H1 (cell line): ENCODE measurements around the gene CD63. TPM values are rescaled to one million over a fixed set of nuclear protein-coding genes. Genes with fewer than 3 reads are reported as not detected.

Source experiments
- CTCF ChIA-PET: fragments of 300-600 bp; sonication (Branson Sonifier 250); formaldehyde crosslinking; loops from one replicate; lab custom pipeline; 2021; ENCODE audit not compliant: partially characterized antibody; lab: Charles Lee
- POLR2A ChIA-PET: fragments of 300-600 bp; sonication (Branson Sonifier 250); formaldehyde crosslinking; loops from one replicate; lab custom pipeline; 2021; ENCODE audit warnings: inconsistent platforms; ENCODE audit not compliant: partially characterized antibody; lab: Charles Lee
- DNase-seq, 2 experiments: peaks; one replicate each; pipeline versions ENCODE4 v3.0.0 to v3.0.0-alpha.2; 2010 to 2022; ENCODE audit warnings: low spot score in 2 of 2, low read depth in 1 of 2, mixed read lengths in 1 of 2
- FAIRE-seq: peaks from 2 replicates; lab custom pipeline; 2011; peaks lifted over from hg19 to GRCh38; lab: Jason Lieb, UNC
- H2AFZ ChIP-seq: 2 replicates; pipeline ENCODE4 v1.8.1; 2012; ENCODE audit warnings: low read length, inconsistent platforms
- H2AK5ac ChIP-seq: 2 replicates; pipeline ENCODE4 v1.6.1; 2013; ENCODE audit warnings: low read depth, low read length
- H2BK120ac ChIP-seq: replicated peaks from 2 replicates; pipeline ENCODE3; 2013; ENCODE audit warnings: low read depth, low read length, inconsistent platforms
- H2BK12ac ChIP-seq: 2 replicates; pipeline ENCODE4 v1.6.1; 2013; ENCODE audit warnings: low read depth, low read length
- H2BK15ac ChIP-seq: 2 replicates; pipeline ENCODE4 v1.6.1; 2013; ENCODE audit warnings: low read length
- H2BK20ac ChIP-seq: 2 replicates; pipeline ENCODE4 v1.6.1; 2013; ENCODE audit warnings: low read length
- H2BK5ac ChIP-seq: 2 replicates; pipeline ENCODE4 v1.6.1; 2013; ENCODE audit warnings: low read depth, low read length
- H3K14ac ChIP-seq: 2 replicates; pipeline ENCODE4 v1.6.1; 2013; ENCODE audit warnings: inconsistent platforms; ENCODE audit not compliant: insufficient read length
- H3K18ac ChIP-seq: 2 replicates; pipeline ENCODE4 v1.6.1; 2013; ENCODE audit warnings: low read length; ENCODE audit errors: extremely low read depth
- H3K23ac ChIP-seq: 2 replicates; pipeline ENCODE4 v1.6.1; 2013; ENCODE audit warnings: inconsistent platforms; ENCODE audit not compliant: insufficient read length
- H3K23me2 ChIP-seq: 2 replicates; pipeline ENCODE4 v1.6.1; 2013; ENCODE audit warnings: low read depth, low read length
- H3K27ac ChIP-seq: 2 replicates; pipeline ENCODE4 v1.6.1; 2011; ENCODE audit warnings: low read depth, low read length, inconsistent platforms
- H3K27me3 ChIP-seq, 4 experiments: replicated peaks in 1 of 4; 1 replicate in 1 of 4; 2 replicates in 3 of 4; pipeline versions ENCODE4 v1.6.1 to v1.8.1; 2011 to 2013; ENCODE audit warnings: low read length in 3 of 4, mild to moderate bottlenecking in 3 of 4, inconsistent platforms in 2 of 4, mixed read lengths in 2 of 4, moderate library complexity in 1 of 4; ENCODE audit not compliant: control insufficient read depth in 3 of 4, insufficient read depth in 3 of 4; ENCODE audit errors: extremely low read depth in 1 of 4
- H3K36me3 ChIP-seq, 4 experiments: 2 replicates each; pipeline versions ENCODE4 v1.6.1 to v1.8.1; 2011 to 2013; ENCODE audit warnings: mild to moderate bottlenecking in 4 of 4, low read length in 3 of 4, moderate library complexity in 2 of 4, control low read depth in 1 of 4, inconsistent platforms in 1 of 4; ENCODE audit not compliant: insufficient read depth in 4 of 4, control insufficient read depth in 2 of 4
- H3K4ac ChIP-seq: replicated peaks from 2 replicates; pipeline ENCODE3; 2013; ENCODE audit warnings: low read length, low read depth, mixed read lengths, inconsistent platforms; ENCODE audit not compliant: insufficient read length
- H3K4me1 ChIP-seq, 4 experiments: replicated peaks in 1 of 4; 1 replicate in 1 of 4; 2 replicates in 3 of 4; pipeline versions ENCODE4 v1.6.1 to v1.8.1; 2011 to 2013; ENCODE audit warnings: low read length in 3 of 4, inconsistent platforms in 2 of 4, mixed read lengths in 1 of 4; ENCODE audit not compliant: insufficient read depth in 4 of 4, control insufficient read depth in 3 of 4
- H3K4me2 ChIP-seq, 2 experiments: 2 replicates each; pipeline versions ENCODE4 v1.6.1 to v1.8.1; 2011 to 2013; ENCODE audit warnings: low read depth in 2 of 2, low read length in 2 of 2, control low read depth in 1 of 2, inconsistent platforms in 1 of 2, mild to moderate bottlenecking in 1 of 2; ENCODE audit not compliant: insufficient read depth in 1 of 2
- H3K4me3 ChIP-seq, 4 experiments: fragments of 200-600, 300-600 bp in 1 of 4; sonication (generic), shearing (Covaris generic), sonication (Bioruptor Twin) in 1 of 4; 2 replicates each; pipeline versions ENCODE4 v1.5.1 to v1.8.1; 2011 to 2016; ENCODE audit warnings: low read length in 4 of 4, low read depth in 3 of 4, control low read depth in 2 of 4, inconsistent platforms in 2 of 4, mild to moderate bottlenecking in 2 of 4, mixed read lengths in 1 of 4, moderate library complexity in 1 of 4; ENCODE audit not compliant: insufficient read depth in 2 of 4; ENCODE audit errors: extremely low read depth in 1 of 4
- H3K56ac ChIP-seq: replicated peaks from 2 replicates; pipeline ENCODE3; 2013; ENCODE audit warnings: low read depth, mild to moderate bottlenecking, mixed read lengths, low read length, inconsistent platforms; ENCODE audit not compliant: insufficient read length
- H3K79me1 ChIP-seq: 2 replicates; pipeline ENCODE4 v1.6.1; 2013; ENCODE audit warnings: low read depth, low read length, control low read depth
- H3K79me2 ChIP-seq, 2 experiments: 2 replicates each; pipeline versions ENCODE4 v1.6.1 to v1.8.1; 2012 to 2013; ENCODE audit warnings: low read length in 2 of 2, mild to moderate bottlenecking in 2 of 2, inconsistent platforms in 1 of 2; ENCODE audit not compliant: insufficient read depth in 2 of 2, control insufficient read depth in 1 of 2
- H3K9ac ChIP-seq, 4 experiments: replicated peaks in 1 of 4; 1 replicate in 1 of 4; 2 replicates in 3 of 4; pipeline versions ENCODE4 v1.6.1 to v1.8.1; 2011 to 2013; ENCODE audit warnings: low read depth in 3 of 4, low read length in 3 of 4, control low read depth in 2 of 4, mild to moderate bottlenecking in 2 of 4, moderate library complexity in 2 of 4, inconsistent platforms in 1 of 4; ENCODE audit errors: extremely low read depth in 1 of 4
- H3K9me3 ChIP-seq, 2 experiments: 2 replicates each; pipeline versions ENCODE4 v1.6.1 to v1.8.1; 2012 to 2013; ENCODE audit warnings: mild to moderate bottlenecking in 2 of 2, moderate library complexity in 2 of 2, control low read depth in 1 of 2, inconsistent platforms in 1 of 2, low read depth in 1 of 2, low read length in 1 of 2, mixed read lengths in 1 of 2; ENCODE audit not compliant: insufficient read depth in 2 of 2
- H4K20me1 ChIP-seq, 2 experiments: replicated peaks in 1 of 2; 2 replicates each; pipeline versions ENCODE3 to v1.8.1; 2011 to 2013; ENCODE audit warnings: inconsistent platforms in 2 of 2, low read length in 2 of 2, mild to moderate bottlenecking in 1 of 2; ENCODE audit not compliant: insufficient read depth in 2 of 2, control insufficient read depth in 1 of 2
- H4K5ac ChIP-seq: 2 replicates; pipeline ENCODE4 v1.6.1; 2013; ENCODE audit warnings: low read length, low read depth, mixed read lengths, inconsistent platforms; ENCODE audit not compliant: insufficient read length
- H4K8ac ChIP-seq: 2 replicates; pipeline ENCODE4 v1.8.0; 2013; ENCODE audit warnings: mild to moderate bottlenecking, moderate library complexity, low read length, inconsistent platforms; ENCODE audit not compliant: insufficient read depth; ENCODE audit errors: extremely low read depth
- H4K91ac ChIP-seq: replicated peaks from 2 replicates; pipeline ENCODE3; 2013; ENCODE audit warnings: low read length, mixed read lengths, inconsistent platforms; ENCODE audit not compliant: insufficient read length
- ASH2L ChIP-seq: fragments of 200-600, 300-600 bp; sonication (generic); IDR thresholded peaks from one replicate; pipeline ENCODE4 v1.7.1; 2017; ENCODE audit warnings: low read length
- BACH1 ChIP-seq: IDR thresholded peaks from 2 replicates; pipeline ENCODE4 v1.6.1; 2012; ENCODE audit warnings: low read length, improper control_type of control experiment
- CBX8 ChIP-seq: fragments of 300-800, 300-1000 bp; sonication (generic); IDR thresholded peaks from 2 replicates; pipeline ENCODE4 v1.7.1; 2016; ENCODE audit warnings: low read depth, low read length, borderline replicate concordance
- GABPA ChIP-seq: IDR thresholded peaks from 2 replicates; pipeline ENCODE4 v1.6.1; 2011; ENCODE audit warnings: mild to moderate bottlenecking, low read length, moderate library complexity, borderline replicate concordance; ENCODE audit not compliant: insufficient read depth
- HDAC6 ChIP-seq: IDR thresholded peaks from one replicate; pipeline ENCODE4 v1.7.1; 2012; ENCODE audit warnings: low read depth, mild to moderate bottlenecking, inconsistent platforms, low read length, moderate library complexity
- KDM5A ChIP-seq: fragments of 200-600 bp; IDR thresholded peaks from 2 replicates; pipeline ENCODE4 v1.7.1; 2012; ENCODE audit warnings: mild to moderate bottlenecking, low read length, inconsistent platforms, mixed read lengths
- MAFK ChIP-seq: IDR thresholded peaks from 2 replicates; pipeline ENCODE4 v1.6.1; 2012; ENCODE audit warnings: low read depth, mild to moderate bottlenecking, improper control_type of control experiment, low read length
- RBBP5 ChIP-seq: IDR thresholded peaks from 2 replicates; pipeline ENCODE4 v1.7.1; 2012; ENCODE audit warnings: low read depth, mild to moderate bottlenecking, inconsistent platforms, low read length, moderate library complexity, borderline replicate concordance
- RXRA ChIP-seq: IDR thresholded peaks from 2 replicates; pipeline ENCODE4 v1.6.1; 2011; ENCODE audit warnings: low read depth, mild to moderate bottlenecking, low read length, moderate library complexity; ENCODE audit not compliant: insufficient read depth
- WGBS, 2 experiments: shearing (Covaris generic) in 1 of 2; methylation state at CpG; one replicate each; pipeline versions ENCODE4 v1.1.6 to v1.1.7; 2013 to 2015; ENCODE audit warnings: low lambda C conversion rate in 2 of 2, mixed read lengths in 2 of 2, inconsistent platforms in 1 of 2, low coverage in 1 of 2, missing lambda C conversion rate in 1 of 2; ENCODE audit not compliant: insufficient replicate concordance in 2 of 2, insufficient coverage in 1 of 2, insufficient read length in 1 of 2; ENCODE audit errors: extremely low coverage in 1 of 2, missing lambda C conversion rate in 1 of 2; 5-methylcytosine and 5-hydroxymethylcytosine counted together
- polyA plus RNA-seq, 7 experiments: library from polyadenylated mRNA; depleted of rRNA in 3 of 7; stranded (reverse) in 5 of 7; unstranded in 2 of 7; fragments of >200 nt in 5 of 7; fragments of 200-250 nt in 2 of 7; gene quantifications; 1 replicate in 5 of 7; 2 replicates in 1 of 7; 4 replicates in 1 of 7; pipeline versions ENCODE4 v1.2.1 to v1.2.3, GENCODE V29; 2011 to 2013; ENCODE audit warnings: missing spikeins in 2 of 7, mixed read lengths in 2 of 7
- total RNA-seq: library from RNA; stranded (reverse); fragmentation: NEBNext Ultra II Directional; extraction: Animal tissue kit (Norgen Biotek cat#: 25700); gene quantifications from 2 replicates; pipeline ENCODE4 v1.2.1, GENCODE V29; 2021
- TF ChIP-seq, protein P1 (sequence below), 3 experiments: IDR thresholded peaks; 1 replicate in 2 of 3; 2 replicates in 1 of 3; pipeline versions ENCODE4 v1.5.1 to v1.6.1; 2011; ENCODE audit warnings: low read length in 3 of 3, mild to moderate bottlenecking in 3 of 3, inconsistent platforms in 2 of 3, low read depth in 1 of 3, moderate library complexity in 1 of 3; ENCODE audit not compliant: insufficient read depth in 1 of 3; ENCODE audit errors: control extremely low read depth in 1 of 3

The CD63 gene
- total and polyA plus RNA-seq, 2 of the 8 experiments (the other 6 are each of a cell fraction or from before 2014, with no cell fraction given) = 440 to 526 TPM

- H3K18ac ChIP-seq = no peak overlapping the region
- no peak overlapping the region for H3K4me2 ChIP-seq
- no peak overlapping the region for H4K5ac ChIP-seq
- H3K9ac ChIP-seq = no peak overlapping the region
- H3K79me1 ChIP-seq = peaks cover 3% of the 10 kb centered on the region
- no peaks in the 10 kb centered on the region for H3K23me2 ChIP-seq
- ChIA-PET POLR2A (interaction anchor here (0.5 to 2.3 kb wide), 3 partner anchors 9 to 298 kb away, joined by 4 to 7 read pairs (median 4); partner anchors contain the start of gene ITGA7), CTCF (interaction anchor here (0.6 to 5.9 kb wide), 8 partner anchors 8 to 112 kb away, joined by 3 to 36 read pairs (median 5); partner anchors contain the start of gene ITGA7)
- no peaks in the 10 kb centered on the region for H3K4me1 ChIP-seq
- WGBS, 2 experiments = 92% methylated on average over 16 of the region's 16 CpGs; no CpG with 5 or more reads in 1 of the 2 experiments
- H3K9me3 ChIP-seq = no peaks in the 10 kb centered on the region
- peaks cover 0 to 6% of the 10 kb centered on the region in 2 experiments for H4K20me1 ChIP-seq
- H3K79me2 ChIP-seq = no peaks in the 10 kb centered on the region; a peak in 1 of 4 replicates
- no peak overlapping the region for H2AFZ ChIP-seq
- no peak overlapping the region for H4K8ac ChIP-seq
- no peak overlapping the region for H2AK5ac ChIP-seq
- H3K27me3 ChIP-seq = no peaks in the 10 kb centered on the region
- no peak overlapping the region for H4K91ac ChIP-seq
- no peak overlapping the region for H3K4ac ChIP-seq
- H2BK20ac ChIP-seq = no peak overlapping the region
- FAIRE-seq (no peak), DNase-seq (no peak)
- H3K14ac ChIP-seq = no peak overlapping the region
- H3K23ac ChIP-seq = no peak overlapping the region
- H3K36me3 ChIP-seq = peaks cover 7 to 38% (median 13%) of the 10 kb centered on the region in 4 experiments; a peak in 7 of 8 replicates
- H2BK12ac ChIP-seq = no peak overlapping the region
- H3K4me3 ChIP-seq = no peak overlapping the region
- H2BK120ac ChIP-seq = no peak overlapping the region
- H2BK5ac ChIP-seq = no peak overlapping the region
- no peak overlapping the region for H2BK15ac ChIP-seq
- no peak overlapping the region for H3K56ac ChIP-seq
- H3K27ac ChIP-seq = no peak overlapping the region
- no peak for TF ChIP-seq MAFK
- TF ChIP-seq RXRA = no peak
- TF ChIP-seq, protein P1, sequence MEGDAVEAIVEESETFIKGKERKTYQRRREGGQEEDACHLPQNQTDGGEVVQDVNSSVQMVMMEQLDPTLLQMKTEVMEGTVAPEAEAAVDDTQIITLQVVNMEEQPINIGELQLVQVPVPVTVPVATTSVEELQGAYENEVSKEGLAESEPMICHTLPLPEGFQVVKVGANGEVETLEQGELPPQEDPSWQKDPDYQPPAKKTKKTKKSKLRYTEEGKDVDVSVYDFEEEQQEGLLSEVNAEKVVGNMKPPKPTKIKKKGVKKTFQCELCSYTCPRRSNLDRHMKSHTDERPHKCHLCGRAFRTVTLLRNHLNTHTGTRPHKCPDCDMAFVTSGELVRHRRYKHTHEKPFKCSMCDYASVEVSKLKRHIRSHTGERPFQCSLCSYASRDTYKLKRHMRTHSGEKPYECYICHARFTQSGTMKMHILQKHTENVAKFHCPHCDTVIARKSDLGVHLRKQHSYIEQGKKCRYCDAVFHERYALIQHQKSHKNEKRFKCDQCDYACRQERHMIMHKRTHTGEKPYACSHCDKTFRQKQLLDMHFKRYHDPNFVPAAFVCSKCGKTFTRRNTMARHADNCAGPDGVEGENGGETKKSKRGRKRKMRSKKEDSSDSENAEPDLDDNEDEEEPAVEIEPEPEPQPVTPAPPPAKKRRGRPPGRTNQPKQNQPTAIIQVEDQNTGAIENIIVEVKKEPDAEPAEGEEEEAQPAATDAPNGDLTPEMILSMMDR (IDR thresholded peaks at IDR 0.05; ENCODE audit: control extremely low read depth in 1 of 3, insufficient read depth in 1 of 3, low read depth in 1 of 3, low read length in 3 of 3) = no peak
- TF ChIP-seq ASH2L = no peak
- no peak for TF ChIP-seq GABPA
- no peak for TF ChIP-seq KDM5A
- no peak for TF ChIP-seq HDAC6
- TF ChIP-seq CBX8 = no peak
- no peak for TF ChIP-seq BACH1
- no peak for TF ChIP-seq RBBP5
Observed at GRCh38 chr12:55698241-55698955, 30.4 kb downstream of the CD63 start.
